Right lobe of liver (tissue), 6 donors: ENCODE measurements around the gene TEF. TPM values are rescaled to one million over a fixed set of nuclear protein-coding genes. Genes with fewer than 3 reads are reported as not detected.

Experiments used
- ATAC-seq, 4 donors: fragments of 200-7000 bp; cut with Tn5 transposase; one replicate each; pipeline ENCODE4 v1.9.1; 2020; ENCODE audit warnings: mild to moderate bottlenecking in 4 of 4, moderate library complexity in 4 of 4
- DNase-seq, 3 donors: peaks; one replicate each; pipeline ENCODE4 v3.0.0-alpha.2; 2020
- H3K27ac ChIP-seq, 3 donors: fragments of 200-600 bp; one replicate each; pipeline ENCODE4 v1.8.0; 2022
- H3K27me3 ChIP-seq, 2 donors: fragments of 200-600 bp; one replicate each; pipeline ENCODE4 v1.8.0; 2022
- H3K36me3 ChIP-seq, 4 donors: fragments of 200-600 bp; sonication (generic) in 1 of 4; one replicate each; pipeline versions ENCODE4 v1.5.1 to v1.8.0; 2017 to 2022; ENCODE audit warnings: control low read depth in 1 of 4
- H3K4me1 ChIP-seq, 4 donors: fragments of 200-600 bp; sonication (generic) in 1 of 4; one replicate each; pipeline versions ENCODE4 v1.5.1 to v1.8.0; 2017 to 2022; ENCODE audit warnings: control low read depth in 1 of 4
- H3K4me3 ChIP-seq, 3 donors: fragments of 200-600 bp; one replicate each; pipeline ENCODE4 v1.8.0; 2022
- H3K9me3 ChIP-seq, 4 donors: fragments of 200-600 bp; sonication (generic) in 1 of 4; one replicate each; pipeline versions ENCODE4 v1.5.1 to v1.8.0; 2017 to 2022; ENCODE audit warnings: control low read depth in 1 of 4
- POLR2A ChIP-seq: fragments of 450-650 bp; IDR thresholded peaks from one replicate; pipeline ENCODE4 v1.6.1; 2017; ENCODE audit warnings: antibody characterized with exemption, mild to moderate bottlenecking
- WGBS: methylation state at CpG from one replicate; pipeline ENCODE4 v1.1.6; 2018; ENCODE audit warnings: low coverage, low lambda C conversion rate; ENCODE audit not compliant: insufficient coverage; ENCODE audit errors: missing lambda C conversion rate; 5-methylcytosine and 5-hydroxymethylcytosine counted together
- intact Hi-C, 2 donors: fragments of 100-400 bp; cut with DNase I; formaldehyde crosslinking; loops; one replicate each; pipeline versions ENCODE4 v1.11.2 to v1.14.1; 2022
- small RNA-seq, 2 experiments: library from RNA; depleted of rRNA; stranded (forward); fragments of <200 nt; gene quantifications; one replicate each; pipeline ENCODE3, GENCODE V24; 2016
- total RNA-seq, 6 experiments: library from RNA; depleted of rRNA in 2 of 6; stranded (reverse); fragments of >200 nt in 2 of 6; fragmentation: NEBNext Ultra II Directional in 3 of 6; extraction: Animal tissue kit (Norgen Biotek cat#: 25700) in 3 of 6; gene quantifications; one replicate each; pipeline versions ENCODE4 v1.1.0 to v1.2.4, GENCODE V29; 2016 to 2023
- TF ChIP-seq, protein P1 (sequence below), 4 donors: fragments of 200-600 bp in 3 of 4; fragments of 450-650 bp in 1 of 4; IDR thresholded peaks; one replicate each; pipeline versions ENCODE4 v1.5.1 to v1.8.0; 2016 to 2022; ENCODE audit warnings: antibody characterized with exemption in 4 of 4, mild to moderate bottlenecking in 2 of 4
- donor health status: DM: no; HTN: yes; CAD: no.
- donor health status: DM: no; HTN: no; CAD: no.
- donor health status: DM: no; HTN: no; CAD: no.
- donor health status: DM: no; HTN: yes; CAD: no.
- donor health status: DM: no; HTN: yes; CAD: no.

Gene TEF
- total RNA-seq, 6 experiments from 2014 or later: 6.1 to 28.9 (median 15.5) TPM

DNA sequence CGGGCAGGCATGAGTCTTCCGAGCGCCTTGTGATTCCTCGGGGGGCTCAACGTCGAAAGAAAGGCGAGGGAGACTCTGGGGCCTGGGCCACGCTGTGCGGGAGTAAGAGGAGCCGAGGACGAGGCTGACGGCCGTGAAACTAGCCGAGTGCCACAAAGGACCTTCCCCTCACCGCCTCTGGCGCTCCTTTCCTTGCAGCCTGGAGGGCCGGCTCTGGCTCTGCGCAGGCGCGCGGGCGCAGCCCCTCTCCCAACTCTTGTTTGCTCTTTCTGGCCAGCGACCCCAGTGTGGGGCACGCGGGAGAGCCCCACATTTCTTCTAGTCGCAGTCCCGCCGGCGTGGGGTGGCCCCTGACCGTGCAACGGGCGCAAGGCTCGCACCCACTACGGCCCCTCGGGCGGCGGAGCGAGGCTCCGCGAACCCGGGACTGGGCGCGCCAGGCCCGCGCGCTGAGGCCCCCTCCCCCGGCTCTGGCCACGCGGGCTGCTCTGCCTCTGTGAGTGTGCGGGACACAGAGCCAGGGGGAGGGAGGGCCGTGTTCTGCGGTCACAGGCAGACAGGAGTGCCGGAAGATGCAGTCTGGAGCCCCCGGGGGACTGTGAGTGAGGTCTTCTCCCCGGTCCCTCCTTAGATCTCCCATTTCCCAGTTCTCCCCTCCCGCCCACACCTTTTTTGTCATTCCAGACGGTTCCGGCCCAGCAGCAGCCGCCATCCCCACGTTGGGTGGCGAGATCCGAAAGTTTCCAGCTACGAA, 65.9 kb downstream of the TEF start:
- Histone ChIP-seq H3K9me3 (no peaks in the 10 kb centered on the region), H3K27me3 (no peaks in the 10 kb centered on the region), H3K36me3 (peaks cover 0 to 13% (median 4%) of the 10 kb centered on the region in 4 donors), H3K4me3 (peak overlapping the region; percentile 72 to 96 (median 95)), H3K4me1 (peaks cover 0 to 22% (median 4%) of the 10 kb centered on the region in 4 donors), H3K27ac (peak overlapping the region; percentile 98 to 100 (median 99))
- WGBS: 1% methylated on average over 15 of the region's 63 CpGs
- ATAC-seq (peak; percentile 12 to 43 (median 26)), DNase-seq (peak; percentile 80 to 85 (median 81))
- no peak for TF ChIP-seq POLR2A
- TF ChIP-seq, protein P1, sequence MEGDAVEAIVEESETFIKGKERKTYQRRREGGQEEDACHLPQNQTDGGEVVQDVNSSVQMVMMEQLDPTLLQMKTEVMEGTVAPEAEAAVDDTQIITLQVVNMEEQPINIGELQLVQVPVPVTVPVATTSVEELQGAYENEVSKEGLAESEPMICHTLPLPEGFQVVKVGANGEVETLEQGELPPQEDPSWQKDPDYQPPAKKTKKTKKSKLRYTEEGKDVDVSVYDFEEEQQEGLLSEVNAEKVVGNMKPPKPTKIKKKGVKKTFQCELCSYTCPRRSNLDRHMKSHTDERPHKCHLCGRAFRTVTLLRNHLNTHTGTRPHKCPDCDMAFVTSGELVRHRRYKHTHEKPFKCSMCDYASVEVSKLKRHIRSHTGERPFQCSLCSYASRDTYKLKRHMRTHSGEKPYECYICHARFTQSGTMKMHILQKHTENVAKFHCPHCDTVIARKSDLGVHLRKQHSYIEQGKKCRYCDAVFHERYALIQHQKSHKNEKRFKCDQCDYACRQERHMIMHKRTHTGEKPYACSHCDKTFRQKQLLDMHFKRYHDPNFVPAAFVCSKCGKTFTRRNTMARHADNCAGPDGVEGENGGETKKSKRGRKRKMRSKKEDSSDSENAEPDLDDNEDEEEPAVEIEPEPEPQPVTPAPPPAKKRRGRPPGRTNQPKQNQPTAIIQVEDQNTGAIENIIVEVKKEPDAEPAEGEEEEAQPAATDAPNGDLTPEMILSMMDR (IDR thresholded peaks at IDR 0.05): no peak
- intact Hi-C loops: no loop called here

DNA sequence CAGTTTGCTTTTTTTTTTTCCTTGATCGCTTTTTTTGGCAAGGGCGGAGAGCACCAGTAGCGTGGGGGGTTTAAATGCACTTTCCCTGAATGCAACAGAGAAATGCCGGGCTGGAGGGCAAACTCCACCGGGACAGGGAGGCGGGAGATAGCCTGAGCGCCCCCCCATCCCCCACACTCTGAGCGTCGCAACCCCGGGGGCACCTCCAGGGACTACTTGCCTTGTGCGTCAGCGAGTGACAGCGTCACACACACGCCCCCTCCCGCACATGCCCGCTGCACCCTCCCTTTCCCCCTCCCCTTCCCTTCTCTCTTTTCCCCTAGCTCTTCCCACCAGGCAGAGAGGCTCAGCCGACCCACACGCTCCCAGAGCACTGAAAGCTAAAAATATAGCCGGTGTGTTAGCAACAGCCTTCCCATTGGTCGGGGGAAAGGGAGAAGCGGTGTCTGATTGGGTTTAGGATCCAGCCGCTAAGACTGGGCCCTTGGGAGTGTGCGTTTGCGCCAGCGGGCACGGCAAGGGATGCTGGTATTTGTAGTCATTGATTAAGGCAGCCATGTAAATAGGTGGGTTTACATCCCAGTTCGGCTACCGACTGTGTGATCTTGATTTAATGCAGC, 66.6 kb downstream of the TEF start:
- TF ChIP-seq, protein P1 (IDR thresholded peaks at IDR 0.05): no peak
- peak; percentile 92 for TF ChIP-seq POLR2A
- DNase-seq (peak; percentile 97 to 98 (median 98)), ATAC-seq (peak; percentile 72 to 86 (median 74))
- Histone ChIP-seq H3K4me3 (peak overlapping the region; percentile 72 to 96 (median 95)), H3K27ac (peak overlapping the region; percentile 98 to 100 (median 99)), H3K36me3 (peaks cover 0 to 6% (median 2%) of the 10 kb centered on the region in 4 donors), H3K9me3 (no peaks in the 10 kb centered on the region), H3K27me3 (no peaks in the 10 kb centered on the region), H3K4me1 (peaks cover 0 to 15% (median under 1%) of the 10 kb centered on the region in 4 donors)
- under 1% methylated on average over 24 of the region's 28 CpGs for WGBS
- intact Hi-C loops: no loop called here

Small RNA genes within 50 kb of the gene (small RNA-seq; reads per million reads assigned to genes)
- 0 reads per million in 2 experiments for gene RNU6-495P

Other genes with a start within 250 kb of the TEF start
- gene L3MBTL2, start 176.6 kb upstream of the TEF start, total RNA-seq: 10 to 100 TPM in 4 of 6 experiments, 1 to 10 TPM in 2; 6.6 to 11.7 (median 10.4) TPM
- gene CHADL, start 141.0 kb upstream of the TEF start, total RNA-seq: 1 to 10 TPM in 3 of 6 experiments, under 1 TPM in 3; 0.75 to 1.5 (median 1.1) TPM
- 10 to 100 TPM; 27.4 to 56.3 (median 37.6) TPM for gene RANGAP1, start 95.8 kb upstream of the TEF start, total RNA-seq
- 10 to 100 TPM; 26.5 to 50.1 (median 42.7) TPM for gene ZC3H7B, start 80.4 kb upstream of the TEF start, total RNA-seq
- 10 to 100 TPM; 11.6 to 33.4 (median 19.4) TPM for gene TOB2, start 64.9 kb downstream of the TEF start, total RNA-seq
- 10 to 100 TPM; 12.1 to 20.7 (median 14.5) TPM for gene PHF5A, start 86.8 kb downstream of the TEF start, total RNA-seq
- 100 to 1,000 TPM in 2 of 6 experiments, 10 to 100 TPM in 4; 62.6 to 135 (median 66.8) TPM for gene ACO2, start 87.2 kb downstream of the TEF start, total RNA-seq
- 10 to 100 TPM in 5 of 6 experiments, 1 to 10 TPM in 1; 9.5 to 23.0 (median 18.0) TPM for gene POLR3H, start 162.5 kb downstream of the TEF start, total RNA-seq
- gene CSDC2, start 179.1 kb downstream of the TEF start, total RNA-seq: 1 to 10 TPM in 1 of 6 experiments, under 1 TPM in 4, not detected in 1; 0.31 to 3.8 (median 0.37) TPM
- 10 to 100 TPM; 21.6 to 45.1 (median 36.2) TPM for gene PMM1, start 207.9 kb downstream of the TEF start, total RNA-seq
- gene DESI1, start 239.1 kb downstream of the TEF start, total RNA-seq: 10 to 100 TPM; 34.8 to 49.5 (median 40.9) TPM
- gene XRCC6, start 239.4 kb downstream of the TEF start, total RNA-seq: 100 to 1,000 TPM in 2 of 6 experiments, 10 to 100 TPM in 4; 71.0 to 122 (median 91.1) TPM